Esophagus muscularis mucosa (tissue), 3 donors: Measurements from ENCODE around the gene LUC7L2.

Source experiments
- POLR2A ChIP-seq: fragments of 450-650 bp; IDR thresholded peaks from one replicate; pipeline ENCODE4 v1.6.1; 2017; ENCODE audit warnings: antibody characterized with exemption, moderate library complexity, mild to moderate bottlenecking, low read depth
- POLR2AphosphoS5 ChIP-seq, 2 donors: sonication (generic); formaldehyde crosslinking; IDR thresholded peaks; one replicate each; pipeline ENCODE4 v1.6.1; 2017; ENCODE audit warnings: antibody characterized with exemption in 2 of 2
- TF ChIP-seq, protein P1 (sequence below), 3 experiments: fragments of 200-600 bp in 2 of 3; fragments of 450-650 bp in 1 of 3; sonication (generic) in 2 of 3; IDR thresholded peaks; one replicate each; pipeline ENCODE4 v1.5.1; 2017 to 2019; ENCODE audit warnings: antibody characterized with exemption in 3 of 3, mild to moderate bottlenecking in 2 of 3, moderate library complexity in 1 of 3

GRCh38 chr7:139340037-139340807 is 19.5 kb upstream of the LUC7L2 start:
- TF ChIP-seq POLR2A = no peak
- peak; percentile 94 to 97 for TF ChIP-seq POLR2AphosphoS5 (IDR thresholded peaks at IDR 0.05)
- TF ChIP-seq, protein P1, sequence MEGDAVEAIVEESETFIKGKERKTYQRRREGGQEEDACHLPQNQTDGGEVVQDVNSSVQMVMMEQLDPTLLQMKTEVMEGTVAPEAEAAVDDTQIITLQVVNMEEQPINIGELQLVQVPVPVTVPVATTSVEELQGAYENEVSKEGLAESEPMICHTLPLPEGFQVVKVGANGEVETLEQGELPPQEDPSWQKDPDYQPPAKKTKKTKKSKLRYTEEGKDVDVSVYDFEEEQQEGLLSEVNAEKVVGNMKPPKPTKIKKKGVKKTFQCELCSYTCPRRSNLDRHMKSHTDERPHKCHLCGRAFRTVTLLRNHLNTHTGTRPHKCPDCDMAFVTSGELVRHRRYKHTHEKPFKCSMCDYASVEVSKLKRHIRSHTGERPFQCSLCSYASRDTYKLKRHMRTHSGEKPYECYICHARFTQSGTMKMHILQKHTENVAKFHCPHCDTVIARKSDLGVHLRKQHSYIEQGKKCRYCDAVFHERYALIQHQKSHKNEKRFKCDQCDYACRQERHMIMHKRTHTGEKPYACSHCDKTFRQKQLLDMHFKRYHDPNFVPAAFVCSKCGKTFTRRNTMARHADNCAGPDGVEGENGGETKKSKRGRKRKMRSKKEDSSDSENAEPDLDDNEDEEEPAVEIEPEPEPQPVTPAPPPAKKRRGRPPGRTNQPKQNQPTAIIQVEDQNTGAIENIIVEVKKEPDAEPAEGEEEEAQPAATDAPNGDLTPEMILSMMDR (IDR thresholded peaks at IDR 0.05) = peak; percentile 74 to 83 (median 82)
